NCI-H2227 (cell line): ENCODE measurements around the gene ZBTB20.

Experiments used
- DNase-seq: peaks from one replicate; lab custom pipeline; 2025; ENCODE audit not compliant: unreplicated experiment; lab: John Stamatoyannopoulos, UW

ZBTB20 gene

GRCh38 chr3:114721864-114722263 is 425.2 kb downstream of the ZBTB20 start:
- DNase-seq, result no peak

GRCh38 chr3:114721209-114721608 is 425.9 kb downstream of the ZBTB20 start:
- DNase-seq, result no peak

GRCh38 chr3:114718898-114719210 is 428.2 kb downstream of the ZBTB20 start:
- no peak for DNase-seq

GRCh38 chr3:114718071-114718897 is 428.8 kb downstream of the ZBTB20 start:
- DNase-seq, result no peak

- no peak for DNase-seq
Measured at GRCh38 chr3:114716916-114717315, 430.2 kb downstream of the ZBTB20 start.

- DNase-seq, result no peak
Measured at GRCh38 chr3:114716126-114716525, 431.0 kb downstream of the ZBTB20 start.

GRCh38 chr3:114714957-114715460 is 432.1 kb downstream of the ZBTB20 start:
- DNase-seq, result no peak

- DNase-seq, result no peak
Measured at GRCh38 chr3:114714237-114714636, 432.9 kb downstream of the ZBTB20 start.

GRCh38 chr3:114712728-114713492 is 434.2 kb downstream of the ZBTB20 start:
- DNase-seq, result no peak

- no peak for DNase-seq
Measured at GRCh38 chr3:114711321-114711886, 435.7 kb downstream of the ZBTB20 start.

GRCh38 chr3:114709102-114709501 is 438.0 kb downstream of the ZBTB20 start:
- no peak for DNase-seq

GRCh38 chr3:114707252-114707860 is 439.7 kb downstream of the ZBTB20 start:
- no peak for DNase-seq

GRCh38 chr3:114706591-114707232 is 440.4 kb downstream of the ZBTB20 start:
- DNase-seq, result no peak

- no peak for DNase-seq
Measured at GRCh38 chr3:114700637-114701234, 446.4 kb downstream of the ZBTB20 start.

GRCh38 chr3:114698146-114699105 is 448.7 kb downstream of the ZBTB20 start:
- no peak for DNase-seq

GRCh38 chr3:114697401-114697800 is 449.7 kb downstream of the ZBTB20 start:
- DNase-seq, result no peak

GRCh38 chr3:114694251-114694650 is 452.8 kb downstream of the ZBTB20 start:
- no peak for DNase-seq

GRCh38 chr3:114691871-114692270 is 455.2 kb downstream of the ZBTB20 start:
- DNase-seq, result no peak

GRCh38 chr3:114690911-114691310 is 456.2 kb downstream of the ZBTB20 start:
- no peak for DNase-seq
